Upper lobe of left lung (tissue), 6 donors: ENCODE measurements around the gene TCF7L1. TPM values are rescaled to one million over a fixed set of nuclear protein-coding genes. Genes with fewer than 3 reads are reported as not detected.
"Not testable (repeated sequence)": the region's sequence is repeated elsewhere in the genome, so short reads cannot be mapped to it uniquely, and the experiment has no call there.

Experiments used
- ATAC-seq, 2 donors: fragments of 200-7000 bp; cut with Tn5 transposase; one replicate each; pipeline ENCODE4 v1.9.1; 2022; ENCODE audit warnings: mild to moderate bottlenecking in 2 of 2, moderate library complexity in 2 of 2; ENCODE audit not compliant: low FRiP score in 2 of 2
- DNase-seq, 2 donors: peaks; one replicate each; pipeline ENCODE4 v3.0.0-alpha.2; 2019 to 2020
- H3K27ac ChIP-seq, 4 donors: fragments of 200-600 bp; sonication (generic); one replicate each; pipeline ENCODE4 v1.5.1; 2016 to 2019
- H3K27me3 ChIP-seq, 4 donors: fragments of 200-600 bp; sonication (generic); one replicate each; pipeline ENCODE4 v1.5.1; 2017 to 2019
- H3K36me3 ChIP-seq, 4 donors: fragments of 200-600 bp; sonication (generic); one replicate each; pipeline ENCODE4 v1.5.1; 2016 to 2019
- H3K4me1 ChIP-seq, 4 donors: fragments of 200-600 bp; sonication (generic); one replicate each; pipeline ENCODE4 v1.5.1; 2018 to 2019
- H3K4me3 ChIP-seq, 4 donors: fragments of 200-600 bp; sonication (generic); one replicate each; pipeline ENCODE4 v1.5.1; 2017 to 2019; ENCODE audit warnings: mild to moderate bottlenecking in 2 of 4, moderate library complexity in 1 of 4
- H3K9me3 ChIP-seq, 4 donors: fragments of 200-600 bp; sonication (generic); one replicate each; pipeline ENCODE4 v1.5.1; 2018 to 2019
- EP300 ChIP-seq, 4 donors: sonication (generic); formaldehyde crosslinking; IDR thresholded peaks; one replicate each; pipeline ENCODE4 v1.5.1; 2017; ENCODE audit warnings: antibody characterized with exemption in 4 of 4, control low read depth in 2 of 4
- POLR2A ChIP-seq, 4 donors: fragments of 450-650 bp; IDR thresholded peaks; one replicate each; pipeline ENCODE4 v1.5.1; 2016 to 2017; ENCODE audit warnings: antibody characterized with exemption in 4 of 4, mild to moderate bottlenecking in 2 of 4
- POLR2AphosphoS5 ChIP-seq, 2 donors: sonication (generic); formaldehyde crosslinking; IDR thresholded peaks; one replicate each; pipeline ENCODE4 v1.5.1; 2017; ENCODE audit warnings: antibody characterized with exemption in 2 of 2
- whole genome bisulfite sequencing, 2 donors: methylation state at CpG; one replicate each; pipeline ENCODE4 v1.1.5; 2017 to 2018; 5-methylcytosine and 5-hydroxymethylcytosine counted together
- total RNA-seq, 6 donors: library from RNA; depleted of rRNA in 4 of 6; stranded (reverse); fragments of >200 nt in 4 of 6; gene quantifications; one replicate each; pipeline versions ENCODE4 v1.1.0 to v1.2.1, GENCODE V29; 2016 to 2021
- TF ChIP-seq, protein P1 (sequence below), 6 experiments: fragments of 450-650 bp in 4 of 6; fragments of 200-600 bp in 2 of 6; sonication (generic) in 2 of 6; IDR thresholded peaks; one replicate each; pipeline ENCODE4 v1.5.1; 2016 to 2019; ENCODE audit warnings: antibody characterized with exemption in 6 of 6
- donor health status: DM: no; HTN: no; CAD: no; lungs with moderate emphysema.
- donor health status: DM: no; HTN: yes; CAD: no; lungs with severe emphysema.

The TCF7L1 gene
- total RNA-seq, 6 donors from 2014 or later, result 7.3 to 18.4 (median 11.2) TPM

- Histone ChIP-seq H3K9me3 (no peaks in the 10 kb centered on the region), H3K36me3 (no peaks in the 10 kb centered on the region), H3K27me3 (no peaks in the 10 kb centered on the region), H3K4me3 (no peak overlapping the region), H3K4me1 (peaks cover 0 to 4% (median 2%) of the 10 kb centered on the region in 4 donors), H3K27ac (no peak overlapping the region)
- TF ChIP-seq EP300 (IDR thresholded peaks at IDR 0.05) (no peak), POLR2AphosphoS5 (IDR thresholded peaks at IDR 0.05) (no peak), POLR2A (IDR thresholded peaks at IDR 0.05) (no peak)
- TF ChIP-seq, protein P1, sequence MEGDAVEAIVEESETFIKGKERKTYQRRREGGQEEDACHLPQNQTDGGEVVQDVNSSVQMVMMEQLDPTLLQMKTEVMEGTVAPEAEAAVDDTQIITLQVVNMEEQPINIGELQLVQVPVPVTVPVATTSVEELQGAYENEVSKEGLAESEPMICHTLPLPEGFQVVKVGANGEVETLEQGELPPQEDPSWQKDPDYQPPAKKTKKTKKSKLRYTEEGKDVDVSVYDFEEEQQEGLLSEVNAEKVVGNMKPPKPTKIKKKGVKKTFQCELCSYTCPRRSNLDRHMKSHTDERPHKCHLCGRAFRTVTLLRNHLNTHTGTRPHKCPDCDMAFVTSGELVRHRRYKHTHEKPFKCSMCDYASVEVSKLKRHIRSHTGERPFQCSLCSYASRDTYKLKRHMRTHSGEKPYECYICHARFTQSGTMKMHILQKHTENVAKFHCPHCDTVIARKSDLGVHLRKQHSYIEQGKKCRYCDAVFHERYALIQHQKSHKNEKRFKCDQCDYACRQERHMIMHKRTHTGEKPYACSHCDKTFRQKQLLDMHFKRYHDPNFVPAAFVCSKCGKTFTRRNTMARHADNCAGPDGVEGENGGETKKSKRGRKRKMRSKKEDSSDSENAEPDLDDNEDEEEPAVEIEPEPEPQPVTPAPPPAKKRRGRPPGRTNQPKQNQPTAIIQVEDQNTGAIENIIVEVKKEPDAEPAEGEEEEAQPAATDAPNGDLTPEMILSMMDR (IDR thresholded peaks at IDR 0.05), result no peak
- ATAC-seq (no peak), DNase-seq (no peak)
- 81 to 93% methylated on average over 7 of the region's 7 CpGs for WGBS, 2 donors
Measured at GRCh38 chr2:85210511-85210910, 77.3 kb downstream of the TCF7L1 start.

GRCh38 chr2:85211606-85212005 lies 78.4 kb downstream of the TCF7L1 start:
- 91 to 95% methylated on average over 9 of the region's 9 CpGs for WGBS, 2 donors
- H3K36me3 ChIP-seq, ATAC-seq: not testable (repeated sequence)

GRCh38 chr2:85212841-85213240 lies 79.6 kb downstream of the TCF7L1 start:
- no peak for TF ChIP-seq EP300 (IDR thresholded peaks at IDR 0.05)
- no peak for TF ChIP-seq POLR2AphosphoS5 (IDR thresholded peaks at IDR 0.05)
- TF ChIP-seq, protein P1 (IDR thresholded peaks at IDR 0.05), result no peak
- no peak for TF ChIP-seq POLR2A (IDR thresholded peaks at IDR 0.05)
- no peak for ATAC-seq
- 70 to 83% methylated on average over 3 of the region's 3 CpGs for WGBS, 2 donors

More at GRCh38 chr2:85211606-85212005, 78.4 kb downstream of the TCF7L1 start:
- H3K9me3 ChIP-seq, H3K27ac ChIP-seq, H3K27me3 ChIP-seq, DNase-seq, H3K4me3 ChIP-seq: not testable (repeated sequence)
- peaks cover 0 to 14% (median 6%) of the 10 kb centered on the region in 4 donors for H3K4me1 ChIP-seq

DNA sequence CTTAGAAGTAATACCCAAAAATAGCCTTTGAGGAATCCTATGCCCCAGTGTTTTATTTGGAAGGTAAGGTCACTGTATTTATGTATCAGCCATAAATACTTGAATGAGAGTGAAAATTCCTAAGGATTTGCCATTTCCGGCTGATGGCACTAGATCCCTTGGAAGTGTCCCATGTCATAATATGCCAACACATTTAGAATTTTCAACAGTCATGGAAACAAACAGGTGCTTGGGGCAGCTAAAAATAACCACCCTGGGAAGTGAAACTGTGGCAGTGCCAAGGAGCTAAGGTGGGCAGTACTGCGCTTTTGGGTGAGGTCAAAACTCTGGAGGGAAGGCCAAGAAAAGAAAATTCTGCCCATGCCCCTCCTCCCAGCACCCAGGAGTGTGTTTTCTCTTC lies 80.2 kb downstream of the TCF7L1 start:
- WGBS, 2 donors, result 75 to 79% methylated on average over 2 of the region's 2 CpGs
- ATAC-seq (no peak), DNase-seq (no peak)
- peaks cover 0 to 14% (median 6%) of the 10 kb centered on the region in 4 donors for H3K4me1 ChIP-seq
- no peaks in the 10 kb centered on the region for H3K27me3 ChIP-seq
- H3K36me3 ChIP-seq, result no peaks in the 10 kb centered on the region
- H3K4me3 ChIP-seq, result no peak overlapping the region
- no peak overlapping the region for H3K27ac ChIP-seq
- no peak for TF ChIP-seq POLR2A (IDR thresholded peaks at IDR 0.05)
- TF ChIP-seq, protein P1 (IDR thresholded peaks at IDR 0.05), result no peak
- no peak for TF ChIP-seq EP300 (IDR thresholded peaks at IDR 0.05)
- TF ChIP-seq POLR2AphosphoS5 (IDR thresholded peaks at IDR 0.05), result no peak
- no peaks in the 10 kb centered on the region for H3K9me3 ChIP-seq

More at GRCh38 chr2:85212841-85213240, 79.6 kb downstream of the TCF7L1 start:
- H3K27ac ChIP-seq, result no peak overlapping the region
- H3K4me3 ChIP-seq, result no peak overlapping the region
- no peaks in the 10 kb centered on the region for H3K9me3 ChIP-seq
- no peaks in the 10 kb centered on the region for H3K36me3 ChIP-seq
- no peak for DNase-seq
- H3K4me1 ChIP-seq, result peaks cover 0 to 14% (median 6%) of the 10 kb centered on the region in 4 donors
- H3K27me3 ChIP-seq, result no peaks in the 10 kb centered on the region

GRCh38 chr2:85213901-85214512 lies 80.8 kb downstream of the TCF7L1 start:
- DNase-seq, result no peak
- no peak overlapping the region for H3K4me3 ChIP-seq
- ATAC-seq, result no peak
- no peaks in the 10 kb centered on the region for H3K27me3 ChIP-seq
- no peaks in the 10 kb centered on the region for H3K36me3 ChIP-seq
- H3K27ac ChIP-seq, result no peak overlapping the region
- no peaks in the 10 kb centered on the region for H3K9me3 ChIP-seq
- peaks cover 0 to 14% (median 6%) of the 10 kb centered on the region in 4 donors for H3K4me1 ChIP-seq
- WGBS, 2 donors, result 72 to 78% methylated on average over 8 to 15 of the region's 15 CpGs
- TF ChIP-seq, protein P1 (IDR thresholded peaks at IDR 0.05), result no peak
- TF ChIP-seq POLR2A (IDR thresholded peaks at IDR 0.05) (no peak), POLR2AphosphoS5 (IDR thresholded peaks at IDR 0.05) (no peak), EP300 (IDR thresholded peaks at IDR 0.05) (no peak)
